Activated CD8-positive, alpha-beta memory T cell treated with anti-CD3 and anti-CD28 coated beads, Interleukin-2, amount 50 U/mL, for 4 hours (primary cell): ENCODE results near the gene S100A8.
A peak's percentile ranks its signal among the peaks of the same experiment; 100 is the strongest.
"Not testable (repeated sequence)": the region's sequence is repeated elsewhere in the genome, so short reads cannot be mapped to it uniquely, and the experiment has no call there.

Experiments
- DNase-seq: peaks from one replicate; pipeline ENCODE4 v3.0.0-alpha.2; 2020

The S100A8 gene

GRCh38 chr1:153390938-153391710 lies at the start of gene S100A8:
S100A8 (minus strand) TSS chr1:153391073; CDS start chr1:153390535, 538 bp downstream.
- DNase-seq, result no peak

GRCh38 chr1:153439273-153439672 lies 48.4 kb upstream of the S100A8 start:
- DNase-seq, result no peak

- no peak for DNase-seq
Measured at GRCh38 chr1:153438599-153438998, 47.7 kb upstream of the S100A8 start.

GRCh38 chr1:153437236-153437635 lies 46.4 kb upstream of the S100A8 start:
- no peak for DNase-seq

- no peak for DNase-seq
Measured at GRCh38 chr1:153434746-153435455, 44.0 kb upstream of the S100A8 start.

GRCh38 chr1:153432874-153433681 lies 42.2 kb upstream of the S100A8 start:
- DNase-seq, result no peak

- DNase-seq, result no peak
Measured at GRCh38 chr1:153431928-153432327, 41.1 kb upstream of the S100A8 start.

- DNase-seq, result no peak
Measured at GRCh38 chr1:153431427-153431826, 40.6 kb upstream of the S100A8 start.

GRCh38 chr1:153431002-153431401 lies 40.1 kb upstream of the S100A8 start:
- DNase-seq, result no peak

- no peak for DNase-seq
Measured at GRCh38 chr1:153430561-153430960, 39.7 kb upstream of the S100A8 start.

GRCh38 chr1:153430166-153430553 lies 39.3 kb upstream of the S100A8 start:
- no peak for DNase-seq

GRCh38 chr1:153429266-153430165 lies 38.6 kb upstream of the S100A8 start:
- DNase-seq, result no peak

- DNase-seq, result no peak
Measured at GRCh38 chr1:153428791-153429190, 37.9 kb upstream of the S100A8 start.

GRCh38 chr1:153428073-153428638 lies 37.3 kb upstream of the S100A8 start:
- DNase-seq, result no peak

GRCh38 chr1:153426809-153427208 lies 35.9 kb upstream of the S100A8 start:
- DNase-seq, result no peak

- peak; percentile 68 for DNase-seq
Measured at GRCh38 chr1:153422450-153423068, 31.7 kb upstream of the S100A8 start.

GRCh38 chr1:153420306-153420705 lies 29.4 kb upstream of the S100A8 start:
- no peak for DNase-seq

GRCh38 chr1:153419436-153419793 lies 28.5 kb upstream of the S100A8 start:
- not testable (repeated sequence) for DNase-seq

- not testable (repeated sequence) for DNase-seq
Measured at GRCh38 chr1:153418758-153419435, 28.0 kb upstream of the S100A8 start.

- no peak for DNase-seq
Measured at GRCh38 chr1:153417136-153417888, 26.4 kb upstream of the S100A8 start.
